HCT116 (cell line): ENCODE data around the gene TMEM242. TPM values are rescaled to one million over a fixed set of nuclear protein-coding genes. Genes with fewer than 3 reads are reported as not detected.

Experiments used
- ATAC-seq: fragments of 200-7000 bp; cut with Tn5 transposase; 2 replicates; pipeline ENCODE4 v1.9.1; 2020; ENCODE audit warnings: mild to moderate bottlenecking, moderate library complexity
- BruUV-seq: library from RNA; stranded (reverse); fragments of 400-500 nt; replicated peaks from 2 replicates; lab custom pipeline; 2021; lab: Mats Ljungman, UMichigan
- CTCF ChIA-PET: fragments of 300-600 bp; sonication (Branson Sonifier 250); formaldehyde crosslinking; loops from one replicate; lab custom pipeline; 2021; ENCODE audit warnings: antibody characterized with exemption; lab: Charles Lee
- POLR2A ChIA-PET: fragments of 300-600, 350-600 bp; sonication (Branson Sonifier 250); formaldehyde crosslinking; loops from one replicate; lab custom pipeline; 2021; ENCODE audit warnings: antibody characterized with exemption; lab: Charles Lee
- RAD21 ChIA-PET, 2 experiments: fragments of 300-600 bp; sonication (Branson Sonifier 250); formaldehyde crosslinking; loops; one replicate each; lab custom pipeline; 2023; ENCODE audit warnings: low total read pairs in 2 of 2; ENCODE audit not compliant: uncharacterized antibody in 2 of 2, unreplicated experiment in 2 of 2, low non-redundant PET in 1 of 2; lab: Charles Lee
- DNase-seq: peaks from one replicate; pipeline ENCODE4 v3.0.0-alpha.2; 2010; ENCODE audit warnings: low read depth, low spot score
- H2AFZ ChIP-seq: fragments of 200-600 bp; shearing (Covaris generic), sonication (generic); 2 replicates; pipeline ENCODE4 v1.6.1; 2017; ENCODE audit warnings: low read depth, mixed run types, mixed read lengths, antibody characterized with exemption, low read length; ENCODE audit not compliant: poor library complexity, severe bottlenecking
- H3K27ac ChIP-seq: 2 replicates; pipeline ENCODE4 v1.5.1; 2012; ENCODE audit warnings: low read depth, low read length
- H3K27me3 ChIP-seq: fragments of 200-600 bp; sonication (generic); 2 replicates; pipeline ENCODE4 v1.6.1; 2016; ENCODE audit warnings: mixed run types, low read length, mixed read lengths; ENCODE audit not compliant: insufficient read depth
- H3K36me3 ChIP-seq, 2 experiments: fragments of 200-500 bp in 1 of 2; fragments of 200-600 bp in 1 of 2; sonication (Bioruptor generic) in 1 of 2; sonication (generic) in 1 of 2; 2 replicates each; pipeline versions ENCODE4 v1.5.1 to v1.6.1; 2014 to 2016; ENCODE audit warnings: low read length in 2 of 2, inconsistent platforms in 1 of 2, mixed read lengths in 1 of 2, mixed run types in 1 of 2; ENCODE audit not compliant: insufficient read depth in 2 of 2, control insufficient read depth in 1 of 2
- H3K4me1 ChIP-seq, 2 experiments: fragments of 200-600 bp in 1 of 2; sonication (generic) in 1 of 2; 2 replicates each; pipeline versions ENCODE4 v1.5.1 to v1.6.1; 2012 to 2017; ENCODE audit warnings: low read length in 2 of 2, inconsistent platforms in 1 of 2, mild to moderate bottlenecking in 1 of 2, mixed read lengths in 1 of 2, mixed run types in 1 of 2, moderate library complexity in 1 of 2; ENCODE audit not compliant: insufficient read depth in 2 of 2, control insufficient read depth in 1 of 2
- H3K4me2 ChIP-seq: fragments of 200-600 bp; sonication (generic); 2 replicates; pipeline ENCODE4 v1.6.1; 2017; ENCODE audit warnings: mixed run types, low read length, mixed read lengths
- H3K4me3 ChIP-seq, 2 experiments: fragments of 200-600 bp in 1 of 2; sonication (generic) in 1 of 2; replicated peaks in 1 of 2; 2 replicates each; pipeline ENCODE4 v1.5.1; 2011 to 2016; ENCODE audit warnings: low read length in 2 of 2, control low read depth in 1 of 2, low read depth in 1 of 2, mild to moderate bottlenecking in 1 of 2, mixed read lengths in 1 of 2, mixed run types in 1 of 2
- H3K79me2 ChIP-seq: fragments of 200-600 bp; sonication (generic); 2 replicates; pipeline ENCODE4 v1.6.1; 2017; ENCODE audit warnings: mild to moderate bottlenecking, mixed run types, low read length, moderate library complexity, mixed read lengths; ENCODE audit not compliant: insufficient read depth
- H3K9ac ChIP-seq: fragments of 200-600 bp; sonication (generic); 2 replicates; pipeline ENCODE4 v1.6.1; 2016; ENCODE audit warnings: low read length, mixed read lengths
- H3K9me2 ChIP-seq: fragments of 200-600 bp; sonication (generic), shearing (Covaris generic); 2 replicates; pipeline ENCODE4 v1.6.1; 2017; ENCODE audit warnings: mixed run types, mild to moderate bottlenecking, moderate library complexity; ENCODE audit not compliant: insufficient read depth
- H3K9me3 ChIP-seq, 2 experiments: fragments of 200-500 bp in 1 of 2; fragments of 200-600 bp in 1 of 2; sonication (Bioruptor generic) in 1 of 2; sonication (generic) in 1 of 2; 2 replicates each; pipeline ENCODE4 v1.6.1; 2014 to 2017; ENCODE audit warnings: low read length in 2 of 2, mixed read lengths in 2 of 2, inconsistent platforms in 1 of 2, low read depth in 1 of 2, mild to moderate bottlenecking in 1 of 2, mixed run types in 1 of 2, moderate library complexity in 1 of 2; ENCODE audit not compliant: control insufficient read depth in 1 of 2, insufficient read depth in 1 of 2
- H4K20me1 ChIP-seq: fragments of 200-600 bp; sonication (generic), shearing (Covaris generic); 2 replicates; pipeline ENCODE4 v1.6.1; 2017; ENCODE audit warnings: mixed run types, mild to moderate bottlenecking, moderate library complexity; ENCODE audit not compliant: insufficient read depth
- ATF3 ChIP-seq: IDR thresholded peaks from 2 replicates; pipeline ENCODE4 v1.6.1; 2012
- CBX3 ChIP-seq: IDR thresholded peaks from 2 replicates; pipeline ENCODE4 v1.6.1; 2012; ENCODE audit warnings: low read depth
- CEBPB ChIP-seq: IDR thresholded peaks from 2 replicates; pipeline ENCODE4 v1.6.1; 2012; ENCODE audit warnings: low read depth
- EGR1 ChIP-seq: IDR thresholded peaks from 2 replicates; pipeline ENCODE4 v1.6.1; 2012; ENCODE audit warnings: low read depth
- ELF1 ChIP-seq: IDR thresholded peaks from 2 replicates; pipeline ENCODE4 v1.6.1; 2012; ENCODE audit warnings: low read depth, borderline replicate concordance
- EZH2 ChIP-seq: fragments of 200-600 bp; sonication (generic); IDR thresholded peaks from 2 replicates; pipeline ENCODE4 v1.6.1; 2017; ENCODE audit warnings: antibody characterized with exemption, mixed run types
- EZH2phosphoT487 ChIP-seq: fragments of 200-600 bp; IDR thresholded peaks from 2 replicates; pipeline ENCODE4 v1.6.1; 2018; ENCODE audit warnings: antibody characterized with exemption, borderline replicate concordance
- FOSL1 ChIP-seq: IDR thresholded peaks from 2 replicates; pipeline ENCODE4 v1.6.1; 2012; ENCODE audit warnings: low read depth
- POLR2A ChIP-seq: IDR thresholded peaks from 2 replicates; pipeline ENCODE4 v1.7.0; 2011; ENCODE audit warnings: borderline replicate concordance; ENCODE audit not compliant: insufficient read depth, insufficient read length; ENCODE audit errors: extremely low read depth
- RAD21 ChIP-seq: IDR thresholded peaks from 2 replicates; pipeline ENCODE4 v1.6.1; 2012; ENCODE audit warnings: low read depth, mild to moderate bottlenecking
- REST ChIP-seq: IDR thresholded peaks from 2 replicates; pipeline ENCODE4 v1.6.1; 2012; ENCODE audit warnings: low read depth
- SIN3A ChIP-seq: IDR thresholded peaks from 2 replicates; pipeline ENCODE4 v1.6.1; 2012; ENCODE audit warnings: low read depth
- SP1 ChIP-seq: IDR thresholded peaks from 2 replicates; pipeline ENCODE4 v1.6.1; 2012; ENCODE audit warnings: low read depth
- SRF ChIP-seq: IDR thresholded peaks from 2 replicates; pipeline ENCODE4 v1.6.1; 2012; ENCODE audit warnings: low read depth
- YY1 ChIP-seq: IDR thresholded peaks from 2 replicates; pipeline ENCODE4 v1.6.1; 2011; ENCODE audit warnings: low read length, low read depth, moderate library complexity, mild to moderate bottlenecking; ENCODE audit not compliant: insufficient replicate concordance; ENCODE audit errors: extremely low read depth
- ZBTB33 ChIP-seq: IDR thresholded peaks from 2 replicates; pipeline ENCODE4 v1.6.1; 2011; ENCODE audit warnings: mild to moderate bottlenecking, low read length, moderate library complexity; ENCODE audit not compliant: insufficient replicate concordance; ENCODE audit errors: extremely low read depth
- ZFX ChIP-seq: fragments of 450-650 bp; IDR thresholded peaks from 2 replicates; pipeline ENCODE4 v1.6.1; 2017
- intact Hi-C: fragments of 100-400 bp; cut with micrococcal nuclease; formaldehyde crosslinking; loops from 2 replicates; pipeline ENCODE4 v1.10.0; 2022
- total RNA-seq: library from RNA; stranded (reverse); gene quantifications from one replicate; pipeline ENCODE4 v1.2.1, GENCODE V29; 2021; ENCODE audit not compliant: unreplicated experiment

The TMEM242 gene
- total RNA-seq, 1 experiment from 2014 or later: 11.6 TPM

- no peak overlapping the region for H2AFZ ChIP-seq
- POLR2A ChIA-PET: no interaction called here
- H4K20me1 ChIP-seq: no peaks in the 10 kb centered on the region
- H3K4me2 ChIP-seq: no peak overlapping the region
- no peak overlapping the region for H3K27ac ChIP-seq
- H3K4me1 ChIP-seq: no peaks in the 10 kb centered on the region
- no peaks in the 10 kb centered on the region for H3K36me3 ChIP-seq
- no peaks in the 10 kb centered on the region for H3K79me2 ChIP-seq
- H3K9ac ChIP-seq: no peak overlapping the region
- H3K4me3 ChIP-seq: no peak overlapping the region
- CTCF ChIA-PET: no interaction called here
- DNase-seq: no peak
- TF ChIP-seq CEBPB: no peak
- no peak for TF ChIP-seq ELF1
- no peak for TF ChIP-seq ZBTB33
- TF ChIP-seq EZH2: no peak
- TF ChIP-seq ATF3: no peak
- no peak for TF ChIP-seq SP1
- TF ChIP-seq POLR2A: no peak
- TF ChIP-seq CBX3: no peak
- TF ChIP-seq EGR1: no peak
- no peak for TF ChIP-seq FOSL1
- TF ChIP-seq SRF: no peak
- no peak for TF ChIP-seq EZH2phosphoT487
- no peak for TF ChIP-seq RAD21
- TF ChIP-seq ZFX: no peak
- TF ChIP-seq YY1: no peak
- TF ChIP-seq SIN3A: no peak
- no peak for TF ChIP-seq REST
- no peak for ATAC-seq
- RAD21 ChIA-PET: no interaction called here
- BruUV-seq: no TSS peak
- no peaks in the 10 kb centered on the region for H3K9me3 ChIP-seq
- intact Hi-C loops: no loop called here
- H3K9me2 ChIP-seq: no peaks in the 10 kb centered on the region
- peaks cover 15% of the 10 kb centered on the region; the same call in 1 of the 2 replicates for H3K27me3 ChIP-seq
These were observed 6.5 kb upstream of the TMEM242 start for GRCh38 chr6:157329829-157330228.
